ENCODE measurements around the gene COL23A1.

- TF ChIP-seq GATA2 (IDR thresholded peaks at IDR 0.05; ENCODE audit: low read depth, low read length) (no peak), GATA3 (IDR thresholded peaks at IDR 0.05; ENCODE audit: low read depth, low read length) (no peak)
Observed at GRCh38 chr5:178314961-178315820, 275.0 kb downstream of the COL23A1 start.

All from SH-SY5Y (cell line).